GM18502 (cell line): ENCODE results near the gene HNRNPL.
"Not testable (repeated sequence)": the region's sequence is repeated elsewhere in the genome, so short reads cannot be mapped to it uniquely, and the experiment has no call there.

Source experiments
- ATAC-seq: cut with Tn5 transposase; IDR thresholded peaks from one replicate; pipeline ENCODE4 v1.9.1; 2021; ENCODE audit warnings: mild to moderate bottlenecking; ENCODE audit not compliant: unreplicated experiment, poor library complexity

The HNRNPL gene

GRCh38 chr19:38849860-38850435 is at the start of gene HNRNPL:
Gene HNRNPL (minus strand): TSS chr19:38849986. CDS start chr19:38849966, 20 bp downstream.
- peak; percentile 57 for ATAC-seq

- no peak for ATAC-seq
Measured at GRCh38 chr19:38898788-38899446, 49.1 kb upstream of the HNRNPL start.

- ATAC-seq: no peak
Measured at GRCh38 chr19:38894968-38895367, 45.2 kb upstream of the HNRNPL start.

- ATAC-seq: no peak
Measured at GRCh38 chr19:38893341-38893771, 43.6 kb upstream of the HNRNPL start.

GRCh38 chr19:38892841-38893240 is 43.1 kb upstream of the HNRNPL start:
- ATAC-seq: no peak

- ATAC-seq: no peak
Measured at GRCh38 chr19:38891771-38892170, 42.0 kb upstream of the HNRNPL start.

GRCh38 chr19:38890686-38891085 is 40.9 kb upstream of the HNRNPL start:
- no peak for ATAC-seq

- ATAC-seq: no peak
Measured at GRCh38 chr19:38889803-38890202, 40.0 kb upstream of the HNRNPL start.

- no peak for ATAC-seq
Measured at GRCh38 chr19:38888876-38889275, 39.1 kb upstream of the HNRNPL start.

GRCh38 chr19:38884691-38885090 is 34.9 kb upstream of the HNRNPL start:
- ATAC-seq: not testable (repeated sequence)

- ATAC-seq: no peak
Measured at GRCh38 chr19:38883286-38883685, 33.5 kb upstream of the HNRNPL start.

GRCh38 chr19:38880882-38881609 is 31.3 kb upstream of the HNRNPL start:
- no peak for ATAC-seq

- no peak for ATAC-seq
Measured at GRCh38 chr19:38880076-38880881, 30.5 kb upstream of the HNRNPL start.

- ATAC-seq: no peak
Measured at GRCh38 chr19:38879400-38879751, 29.6 kb upstream of the HNRNPL start.

GRCh38 chr19:38878575-38879399 is 29.0 kb upstream of the HNRNPL start:
- ATAC-seq: no peak

- no peak for ATAC-seq
Measured at GRCh38 chr19:38877781-38878574, 28.2 kb upstream of the HNRNPL start, which contains the start of gene RINL. Gene RINL (minus strand): TSS chr19:38878275. CDS start chr19:38876742, 1,533 bp downstream.

- ATAC-seq: no peak
Measured at GRCh38 chr19:38875656-38876395, 26.0 kb upstream of the HNRNPL start.

GRCh38 chr19:38873400-38873799 is 23.6 kb upstream of the HNRNPL start:
- not testable (repeated sequence) for ATAC-seq
